Stimulated activated CD4-positive, alpha-beta T cell treated with anti-CD3 and anti-CD28 coated beads, Interleukin-2, amount 100 ng/mL, for 48 hours (primary cell): ENCODE measurements around the gene KCNQ4.
A peak's percentile ranks its signal among the peaks of the same experiment; 100 is the strongest.

Experiments used
- DNase-seq, 2 donors: peaks; one replicate each; pipeline ENCODE4 v3.0.0-alpha.2; 2020

Gene KCNQ4

GRCh38 chr1:40756523-40756922 is 27.1 kb upstream of the KCNQ4 start:
- DNase-seq = no peak

- DNase-seq = no peak
Measured at GRCh38 chr1:40757084-40757483, 26.5 kb upstream of the KCNQ4 start.

GRCh38 chr1:40758004-40758403 is 25.6 kb upstream of the KCNQ4 start:
- no peak for DNase-seq

GRCh38 chr1:40758578-40759343 is 24.8 kb upstream of the KCNQ4 start:
- DNase-seq = no peak

- no peak for DNase-seq
Measured at GRCh38 chr1:40760984-40761383, 22.6 kb upstream of the KCNQ4 start.

GRCh38 chr1:40762144-40762923 is 21.3 kb upstream of the KCNQ4 start:
- no peak for DNase-seq

- no peak for DNase-seq
Measured at GRCh38 chr1:40763742-40764532, 19.6 kb upstream of the KCNQ4 start.

GRCh38 chr1:40764981-40765380 is 18.6 kb upstream of the KCNQ4 start:
- DNase-seq = no peak

- no peak for DNase-seq
Measured at GRCh38 chr1:40766017-40766416, 17.6 kb upstream of the KCNQ4 start.

- no peak for DNase-seq
Measured at GRCh38 chr1:40766560-40766959, 17.0 kb upstream of the KCNQ4 start.

- DNase-seq = no peak
Measured at GRCh38 chr1:40768146-40768990, 15.2 kb upstream of the KCNQ4 start.

- no peak for DNase-seq
Measured at GRCh38 chr1:40769815-40770214, 13.8 kb upstream of the KCNQ4 start.

GRCh38 chr1:40770296-40771070 is 13.1 kb upstream of the KCNQ4 start:
- DNase-seq = no peak

GRCh38 chr1:40772146-40772955 is 11.2 kb upstream of the KCNQ4 start:
- DNase-seq = no peak

- no peak for DNase-seq
Measured at GRCh38 chr1:40773748-40774265, 9.8 kb upstream of the KCNQ4 start.

- DNase-seq = peak; percentile 51 to 67
Measured at GRCh38 chr1:40774266-40774998, 9.2 kb upstream of the KCNQ4 start.

- no peak for DNase-seq
Measured at GRCh38 chr1:40776236-40777072, 7.1 kb upstream of the KCNQ4 start.

- no peak for DNase-seq
Measured at GRCh38 chr1:40777224-40777970, 6.2 kb upstream of the KCNQ4 start.
